ENCODE data around the gene ELL.

GRCh38 chr19:18418029-18418482 is 103.8 kb downstream of the ELL start:
- TF ChIP-seq KLF1 (tag; IDR thresholded peaks at IDR 0.05) (no peak), ZNF511 (CRISPR knock-in tag; IDR thresholded peaks at IDR 0.05) (peak; percentile 62; the same call in 1 of the 2 replicates), HDAC6 (IDR thresholded peaks at IDR 0.05; ENCODE audit: low read depth, low read length) (no peak), FIP1L1 (IDR thresholded peaks at IDR 0.05; ENCODE audit: low read depth, low read length, poor library complexity, severe bottlenecking) (peak; percentile 59), ZNF76 (CRISPR knock-in tag; IDR thresholded peaks at IDR 0.05; ENCODE audit: borderline replicate concordance) (no peak)
